Bronchial epithelial cell (primary cell): ENCODE data around the gene SHISA6. TPM values are rescaled to one million over a fixed set of nuclear protein-coding genes. Genes with fewer than 3 reads are reported as not detected.

Experiments
- DNase-seq: peaks from one replicate; pipeline ENCODE4 v3.0.0-alpha.2; 2010; ENCODE audit warnings: low read depth
- FAIRE-seq: peaks from 2 replicates; lab custom pipeline; 2011; peaks lifted over from hg19 to GRCh38; lab: Jason Lieb, UNC
- H3K27me3 ChIP-seq: 2 replicates; pipeline ENCODE4 v1.5.1; 2011; ENCODE audit warnings: low read length; ENCODE audit not compliant: control insufficient read depth, insufficient read depth
- H3K36me3 ChIP-seq: 2 replicates; pipeline ENCODE4 v1.5.1; 2011; ENCODE audit warnings: low read length; ENCODE audit not compliant: control insufficient read depth, insufficient read depth
- H3K4me3 ChIP-seq: 2 replicates; pipeline ENCODE4 v1.5.1; 2011; ENCODE audit warnings: mild to moderate bottlenecking, low read depth, low read length, control low read depth
- CTCF ChIP-seq: IDR thresholded peaks from 2 replicates; pipeline ENCODE4 v1.5.1; 2011; ENCODE audit warnings: mild to moderate bottlenecking, moderate library complexity, low read length, control low read depth, inconsistent platforms; ENCODE audit not compliant: insufficient read depth, severe bottlenecking
- total RNA-seq: library from RNA; depleted of rRNA; stranded (reverse); fragments of >200 nt; gene quantifications from 2 replicates; pipeline ENCODE4 v1.2.1, GENCODE V29; 2014

SHISA6 gene
- total RNA-seq, 1 donor from 2014 or later: not detected

GRCh38 chr17:11342138-11342537, 101.1 kb downstream of the SHISA6 start:
- no peaks in the 10 kb centered on the region for H3K27me3 ChIP-seq
- FAIRE-seq (no peak), DNase-seq (no peak)
- no peaks in the 10 kb centered on the region for H3K36me3 ChIP-seq
- no peak for TF ChIP-seq CTCF
- H3K4me3 ChIP-seq: no peak overlapping the region

GRCh38 chr17:11349106-11349505, 108.1 kb downstream of the SHISA6 start:
- H3K36me3 ChIP-seq: no peaks in the 10 kb centered on the region
- no peak for FAIRE-seq
- no peak for TF ChIP-seq CTCF
- no peaks in the 10 kb centered on the region for H3K27me3 ChIP-seq
- H3K4me3 ChIP-seq: no peak overlapping the region
- no peak for DNase-seq

GRCh38 chr17:11351479-11351878, 110.5 kb downstream of the SHISA6 start:
- H3K36me3 ChIP-seq: no peaks in the 10 kb centered on the region
- H3K4me3 ChIP-seq: no peak overlapping the region
- H3K27me3 ChIP-seq: no peaks in the 10 kb centered on the region
- FAIRE-seq (no peak), DNase-seq (no peak)
- no peak for TF ChIP-seq CTCF

- no peak for TF ChIP-seq CTCF
- no peak for FAIRE-seq
- no peaks in the 10 kb centered on the region for H3K36me3 ChIP-seq
- DNase-seq: no peak
- no peak overlapping the region for H3K4me3 ChIP-seq
- no peaks in the 10 kb centered on the region for H3K27me3 ChIP-seq
Measured at GRCh38 chr17:11353601-11354000, 112.6 kb downstream of the SHISA6 start.

- no peaks in the 10 kb centered on the region for H3K36me3 ChIP-seq
- DNase-seq: no peak
- H3K4me3 ChIP-seq: no peak overlapping the region
- TF ChIP-seq CTCF: no peak
- no peaks in the 10 kb centered on the region for H3K27me3 ChIP-seq
- FAIRE-seq: no peak
Measured at GRCh38 chr17:11356371-11356770, 115.4 kb downstream of the SHISA6 start.

- DNase-seq: no peak
- FAIRE-seq: no peak
- H3K36me3 ChIP-seq: no peaks in the 10 kb centered on the region
- TF ChIP-seq CTCF: no peak
- H3K4me3 ChIP-seq: no peak overlapping the region
- no peaks in the 10 kb centered on the region for H3K27me3 ChIP-seq
Measured at GRCh38 chr17:11363565-11364117, 122.6 kb downstream of the SHISA6 start.
